Sigmoid colon (tissue), 7 donors: ENCODE measurements around the gene CLTCL1. TPM values are rescaled to one million over a fixed set of nuclear protein-coding genes. Genes with fewer than 3 reads are reported as not detected.

ENCODE experiments used
- DNase-seq: peaks from one replicate; pipeline ENCODE4 v3.0.0-alpha.2; 2019
- H3K27ac ChIP-seq, 4 donors: fragments of 200-600 bp; sonication (generic); one replicate each; pipeline ENCODE4 v1.5.1; 2016 to 2019; ENCODE audit warnings: mild to moderate bottlenecking in 1 of 4
- H3K27me3 ChIP-seq, 3 donors: fragments of 200-600 bp; sonication (generic); one replicate each; pipeline ENCODE4 v1.5.1; 2019; ENCODE audit warnings: mild to moderate bottlenecking in 1 of 3
- H3K36me3 ChIP-seq, 4 donors: fragments of 200-600 bp; sonication (generic); one replicate each; pipeline ENCODE4 v1.5.1; 2016 to 2019
- H3K4me1 ChIP-seq, 4 donors: fragments of 200-600 bp; sonication (generic); one replicate each; pipeline ENCODE4 v1.5.1; 2017 to 2019
- H3K4me3 ChIP-seq, 4 donors: fragments of 200-600 bp; sonication (generic); one replicate each; pipeline ENCODE4 v1.5.1; 2017 to 2019; ENCODE audit warnings: mild to moderate bottlenecking in 2 of 4, moderate library complexity in 1 of 4
- H3K9me3 ChIP-seq, 4 donors: fragments of 200-600 bp in 3 of 4; sonication (generic) in 3 of 4; one replicate each; pipeline versions ENCODE4 v1.5.1 to v1.6.1; 2013 to 2019
- CTCF ChIP-seq, 4 experiments: fragments of 450-650 bp in 3 of 4; fragments of 200-600 bp in 1 of 4; IDR thresholded peaks; one replicate each; pipeline ENCODE4 v1.5.1; 2016 to 2019; ENCODE audit warnings: antibody characterized with exemption in 4 of 4, mild to moderate bottlenecking in 3 of 4, moderate library complexity in 2 of 4
- EP300 ChIP-seq, 4 donors: sonication (generic); formaldehyde crosslinking; IDR thresholded peaks; one replicate each; pipeline ENCODE4 v1.6.1; 2017; ENCODE audit warnings: antibody characterized with exemption in 4 of 4
- POLR2A ChIP-seq, 2 donors: fragments of 450-650 bp; IDR thresholded peaks; one replicate each; pipeline ENCODE4 v1.6.1; 2016; ENCODE audit warnings: antibody characterized with exemption in 2 of 2, mild to moderate bottlenecking in 2 of 2, moderate library complexity in 2 of 2
- POLR2AphosphoS5 ChIP-seq, 4 donors: sonication (generic); formaldehyde crosslinking; IDR thresholded peaks; one replicate each; pipeline ENCODE4 v1.6.1; 2017; ENCODE audit warnings: antibody characterized with exemption in 4 of 4
- WGBS, 2 donors: extraction: QIAGEN DNeasy Blood & Tissue Kit; methylation state at CpG; one replicate each; pipeline ENCODE4 v1.1.7; 2013; 5-methylcytosine and 5-hydroxymethylcytosine counted together
- intact Hi-C: fragments of 100-400 bp; cut with DNase I; formaldehyde crosslinking; loops from one replicate; pipeline ENCODE4 v1.15.1; 2023
- polyA plus RNA-seq, 3 donors: library from polyadenylated mRNA; stranded (reverse); fragments of 200-250 nt; gene quantifications; one replicate each; pipeline ENCODE4 v1.2.3, GENCODE V29; 2013
- total RNA-seq, 4 donors: library from RNA; depleted of rRNA; stranded (reverse); fragments of >200 nt; gene quantifications; one replicate each; pipeline ENCODE4 v1.1.0, GENCODE V29; 2016
- donor health status: healthy with polysubstance abuse.
- donor health status: Bipolar disorder and iron deficiency.
- donor health status: healthy.

The CLTCL1 gene
- total and polyA plus RNA-seq, 7 donors: 0.92 to 5.0 (median 2.4) TPM

- H3K27ac ChIP-seq: no peak overlapping the region
- no peaks in the 10 kb centered on the region for H3K27me3 ChIP-seq
- no peak for DNase-seq
- no peak for TF ChIP-seq EP300 (IDR thresholded peaks at IDR 0.05)
- TF ChIP-seq POLR2AphosphoS5 (IDR thresholded peaks at IDR 0.05): no peak
- TF ChIP-seq CTCF (IDR thresholded peaks at IDR 0.05): no peak
- TF ChIP-seq POLR2A (IDR thresholded peaks at IDR 0.05): no peak
- intact Hi-C loops: no loop called here
- no peaks in the 10 kb centered on the region for H3K9me3 ChIP-seq
- peaks cover 52 to 100% (median 76%) of the 10 kb centered on the region in 4 donors for H3K36me3 ChIP-seq
- peaks cover 0 to 3% (median under 1%) of the 10 kb centered on the region in 4 donors for H3K4me1 ChIP-seq
- H3K4me3 ChIP-seq: no peak overlapping the region
- WGBS, 2 donors: 91 to 94% methylated on average over 11 of the region's 11 CpGs
Measured at GRCh38 chr22:19137384-19138216, 153.9 kb downstream of the CLTCL1 start.

- Histone ChIP-seq H3K27ac (no peak overlapping the region), H3K4me3 (no peak overlapping the region), H3K9me3 (no peaks in the 10 kb centered on the region), H3K27me3 (no peaks in the 10 kb centered on the region), H3K4me1 (no peaks in the 10 kb centered on the region), H3K36me3 (peaks cover 46 to 97% (median 70%) of the 10 kb centered on the region in 4 donors)
- WGBS, 2 donors: 95 to 98% methylated on average over 10 of the region's 10 CpGs
- intact Hi-C loops: no loop called here
- no peak for DNase-seq
- no peak for TF ChIP-seq EP300 (IDR thresholded peaks at IDR 0.05)
- TF ChIP-seq POLR2A (IDR thresholded peaks at IDR 0.05): no peak
- TF ChIP-seq POLR2AphosphoS5 (IDR thresholded peaks at IDR 0.05): no peak
- no peak for TF ChIP-seq CTCF (IDR thresholded peaks at IDR 0.05)
Measured at GRCh38 chr22:19136915-19137314, 154.6 kb downstream of the CLTCL1 start.

- Histone ChIP-seq H3K27me3 (no peaks in the 10 kb centered on the region), H3K4me1 (no peaks in the 10 kb centered on the region), H3K27ac (no peak overlapping the region), H3K9me3 (no peaks in the 10 kb centered on the region), H3K4me3 (no peak overlapping the region), H3K36me3 (peaks cover 29 to 76% (median 54%) of the 10 kb centered on the region in 4 donors)
- 91 to 96% methylated on average over 18 of the region's 18 CpGs for WGBS, 2 donors
- intact Hi-C loops: no loop called here
- no peak for DNase-seq
- no peak for TF ChIP-seq POLR2A (IDR thresholded peaks at IDR 0.05)
Measured at GRCh38 chr22:19134874-19135273, 156.6 kb downstream of the CLTCL1 start.

GRCh38 chr22:19134176-19134831 lies 157.2 kb downstream of the CLTCL1 start:
- Histone ChIP-seq H3K9me3 (no peaks in the 10 kb centered on the region), H3K4me1 (no peaks in the 10 kb centered on the region), H3K36me3 (peaks cover 23 to 71% (median 48%) of the 10 kb centered on the region in 4 donors), H3K4me3 (no peak overlapping the region), H3K27ac (no peak overlapping the region), H3K27me3 (no peaks in the 10 kb centered on the region)
- WGBS, 2 donors: 95 to 96% methylated on average over 21 of the region's 21 CpGs
- intact Hi-C loops: no loop called here
- no peak for DNase-seq
- TF ChIP-seq POLR2A (IDR thresholded peaks at IDR 0.05) (no peak), CTCF (IDR thresholded peaks at IDR 0.05) (no peak), POLR2AphosphoS5 (IDR thresholded peaks at IDR 0.05) (no peak), EP300 (IDR thresholded peaks at IDR 0.05) (no peak)

- H3K4me3 ChIP-seq: no peak overlapping the region
- no peaks in the 10 kb centered on the region for H3K27me3 ChIP-seq
- no peak for DNase-seq
- H3K4me1 ChIP-seq: no peaks in the 10 kb centered on the region
- no peaks in the 10 kb centered on the region for H3K9me3 ChIP-seq
- peaks cover 16 to 63% (median 41%) of the 10 kb centered on the region in 4 donors for H3K36me3 ChIP-seq
- no peak for TF ChIP-seq POLR2AphosphoS5 (IDR thresholded peaks at IDR 0.05)
- no peak for TF ChIP-seq CTCF (IDR thresholded peaks at IDR 0.05)
- no peak for TF ChIP-seq POLR2A (IDR thresholded peaks at IDR 0.05)
- WGBS, 2 donors: 95 to 96% methylated on average over 13 of the region's 13 CpGs
- intact Hi-C loops: no loop called here
- no peak overlapping the region for H3K27ac ChIP-seq
Measured at GRCh38 chr22:19133561-19133960, 158.0 kb downstream of the CLTCL1 start.
